Measurements from ENCODE around the gene RIC3. TPM values are rescaled to one million over a fixed set of nuclear protein-coding genes. Genes with fewer than 3 reads are reported as not detected.
A peak's percentile ranks its signal among the peaks of the same experiment; 100 is the strongest.
"Not testable (repeated sequence)": the region's sequence is repeated elsewhere in the genome, so short reads cannot be mapped to it uniquely, and the experiment has no call there.

Gene RIC3
- total RNA-seq, 4 donors from 2014 or later: 11.8 to 28.2 (median 18.9) TPM

DNA sequence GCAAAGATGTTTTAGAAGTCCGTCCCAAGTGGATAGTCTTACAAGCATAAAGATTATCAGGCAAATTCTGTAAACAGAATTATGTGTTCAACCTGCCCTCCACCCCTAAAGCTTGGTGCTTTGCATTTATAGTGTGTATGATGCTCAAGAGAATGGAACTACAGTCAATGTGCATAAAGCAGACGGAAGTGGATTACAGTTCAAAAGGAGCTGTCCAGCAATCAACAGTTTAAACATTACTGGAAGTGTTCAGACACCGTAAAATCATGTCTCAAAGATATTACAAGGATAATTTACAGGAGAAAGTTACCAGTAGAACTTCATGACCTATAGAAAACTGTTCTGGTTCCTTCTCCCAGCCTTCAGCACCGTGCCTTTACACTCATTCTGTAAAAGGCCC lies 1.0 kb downstream of the RIC3 start:
- H3K27me3 ChIP-seq: peaks cover 0 to 36% of the 10 kb centered on the region in 2 donors
- no peaks in the 10 kb centered on the region for H3K36me3 ChIP-seq
- DNase-seq (ENCODE audit: low spot score in 2 of 2): no peak
- H3K27ac ChIP-seq: no peak overlapping the region
- H3K4me1 ChIP-seq: peaks cover 0 to 20% (median 0%) of the 10 kb centered on the region in 4 donors
- WGBS, 2 donors: 43 to 47% methylated on average over 4 of the region's 4 CpGs
- peak overlapping the region in 2 of 4 donors; percentile 49 to 56 for H3K4me3 ChIP-seq
- H3K9me3 ChIP-seq: no peaks in the 10 kb centered on the region
- TF ChIP-seq, protein P1, sequence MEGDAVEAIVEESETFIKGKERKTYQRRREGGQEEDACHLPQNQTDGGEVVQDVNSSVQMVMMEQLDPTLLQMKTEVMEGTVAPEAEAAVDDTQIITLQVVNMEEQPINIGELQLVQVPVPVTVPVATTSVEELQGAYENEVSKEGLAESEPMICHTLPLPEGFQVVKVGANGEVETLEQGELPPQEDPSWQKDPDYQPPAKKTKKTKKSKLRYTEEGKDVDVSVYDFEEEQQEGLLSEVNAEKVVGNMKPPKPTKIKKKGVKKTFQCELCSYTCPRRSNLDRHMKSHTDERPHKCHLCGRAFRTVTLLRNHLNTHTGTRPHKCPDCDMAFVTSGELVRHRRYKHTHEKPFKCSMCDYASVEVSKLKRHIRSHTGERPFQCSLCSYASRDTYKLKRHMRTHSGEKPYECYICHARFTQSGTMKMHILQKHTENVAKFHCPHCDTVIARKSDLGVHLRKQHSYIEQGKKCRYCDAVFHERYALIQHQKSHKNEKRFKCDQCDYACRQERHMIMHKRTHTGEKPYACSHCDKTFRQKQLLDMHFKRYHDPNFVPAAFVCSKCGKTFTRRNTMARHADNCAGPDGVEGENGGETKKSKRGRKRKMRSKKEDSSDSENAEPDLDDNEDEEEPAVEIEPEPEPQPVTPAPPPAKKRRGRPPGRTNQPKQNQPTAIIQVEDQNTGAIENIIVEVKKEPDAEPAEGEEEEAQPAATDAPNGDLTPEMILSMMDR (IDR thresholded peaks at IDR 0.05): no peak
- no peak for TF ChIP-seq POLR2A (IDR thresholded peaks at IDR 0.05)

DNA sequence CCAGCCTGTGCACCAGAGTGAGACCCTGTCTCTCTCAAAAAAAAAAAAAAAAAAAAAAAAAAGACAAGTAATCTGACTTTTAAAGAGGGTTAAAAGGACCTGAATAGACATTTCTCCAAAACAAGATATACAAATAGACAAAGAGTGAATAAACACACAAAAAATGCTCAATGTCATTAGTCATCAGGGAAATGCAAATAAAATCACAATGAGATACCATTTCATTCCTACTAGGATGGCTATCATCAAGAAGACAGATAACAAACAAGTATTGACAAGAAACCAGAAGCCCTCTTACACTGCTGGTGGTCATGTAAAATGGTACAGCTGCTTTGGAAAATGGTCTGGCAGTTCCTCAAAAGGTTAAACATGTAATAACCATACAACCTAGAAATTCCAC lies 4.1 kb downstream of the RIC3 start:
- no peak for DNase-seq (ENCODE audit: low spot score in 2 of 2)
- no peaks in the 10 kb centered on the region for H3K9me3 ChIP-seq
- TF ChIP-seq, protein P1 (IDR thresholded peaks at IDR 0.05): no peak
- H3K4me3 ChIP-seq: no peak overlapping the region
- H3K36me3 ChIP-seq: no peaks in the 10 kb centered on the region
- peaks cover 0 to 26% of the 10 kb centered on the region in 2 donors for H3K27me3 ChIP-seq
- H3K4me1 ChIP-seq: peaks cover 0 to 20% (median 0%) of the 10 kb centered on the region in 4 donors
- H3K27ac ChIP-seq: no peak overlapping the region

DNA sequence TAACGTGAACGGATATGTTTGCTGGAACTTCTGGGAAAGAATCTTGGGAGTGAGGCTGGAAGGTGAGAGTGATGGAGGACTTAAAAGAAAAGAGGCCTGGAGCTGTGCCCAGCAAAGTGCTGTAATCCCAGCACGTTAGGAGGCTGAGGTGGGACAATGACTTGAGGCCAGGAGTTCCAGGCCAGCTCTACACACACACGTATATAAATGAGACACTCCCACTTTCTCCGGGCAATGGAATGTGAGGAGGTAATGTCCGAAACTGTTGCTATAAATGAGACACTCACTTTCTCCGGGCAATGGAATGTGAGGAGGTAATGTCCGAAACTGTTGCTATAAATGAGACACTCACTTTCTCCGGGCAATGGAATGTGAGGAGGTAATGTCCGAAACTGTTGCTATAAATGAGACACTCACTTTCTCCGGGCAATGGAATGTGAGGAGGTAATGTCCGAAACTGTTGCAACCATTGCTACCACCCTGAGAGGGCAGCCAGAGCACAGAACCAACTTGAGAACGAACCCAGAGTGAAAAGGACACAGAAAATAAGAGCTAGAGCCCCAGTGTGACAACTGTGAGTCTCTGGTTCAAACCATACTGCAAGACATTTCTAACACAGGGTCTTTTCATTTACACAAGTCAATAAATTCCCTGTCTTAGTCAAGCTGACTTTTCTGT lies 7.1 kb downstream of the RIC3 start:
- not testable (repeated sequence) for H3K4me3 ChIP-seq; H3K27ac ChIP-seq; H3K36me3 ChIP-seq; H3K4me1 ChIP-seq; H3K9me3 ChIP-seq; H3K27me3 ChIP-seq; DNase-seq (ENCODE audit: low spot score in 2 of 2)
- 65 to 73% methylated on average over 13 of the region's 13 CpGs for WGBS, 2 donors

DNA sequence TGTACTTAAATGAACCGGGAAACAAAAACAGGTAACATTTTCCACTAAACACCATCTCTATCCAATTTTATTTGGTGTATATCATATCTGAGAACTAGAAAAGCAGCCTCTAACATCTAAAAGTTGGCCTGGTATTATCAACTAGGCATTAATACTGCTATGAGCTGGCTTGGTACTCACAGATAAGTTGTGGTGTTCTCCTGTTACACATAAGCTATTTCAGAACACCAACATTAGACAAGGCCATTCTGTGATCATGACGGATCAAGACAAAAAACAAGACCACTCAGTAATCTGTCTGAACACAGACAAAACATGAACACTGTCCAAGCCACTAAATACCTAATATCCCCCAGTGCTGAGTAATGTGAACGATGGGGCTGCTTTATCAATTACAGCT lies 11.9 kb downstream of the RIC3 start:
- DNase-seq (ENCODE audit: low spot score in 2 of 2): no peak
- no peaks in the 10 kb centered on the region for H3K27me3 ChIP-seq
- 71 to 72% methylated on average over 3 of the region's 3 CpGs for WGBS, 2 donors

DNA sequence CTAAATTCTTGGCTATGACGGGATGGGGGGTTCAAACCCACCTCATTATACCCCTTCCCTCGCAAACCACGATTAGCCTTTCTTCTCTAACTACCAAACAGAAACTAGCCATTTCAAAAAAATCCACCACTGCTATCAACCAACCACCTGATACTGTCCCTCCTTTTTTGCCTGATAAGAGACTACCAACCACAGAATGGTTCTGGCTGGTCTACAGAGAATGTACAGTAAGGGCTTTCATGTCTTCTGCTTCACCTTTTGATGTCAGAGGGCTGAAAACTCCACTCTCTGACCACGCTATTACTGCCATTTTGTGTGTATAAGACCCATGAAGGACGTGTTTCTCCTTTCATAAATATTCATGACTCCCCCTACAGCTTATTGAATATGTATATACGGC lies 19.1 kb downstream of the RIC3 start:
- Histone ChIP-seq H3K27ac (no peak overlapping the region), H3K27me3 (no peaks in the 10 kb centered on the region), H3K4me1 (no peaks in the 10 kb centered on the region), H3K9me3 (no peaks in the 10 kb centered on the region), H3K36me3 (no peaks in the 10 kb centered on the region), H3K4me3 (no peak overlapping the region)
- 82 to 88% methylated on average over 6 of the region's 6 CpGs for WGBS, 2 donors
- TF ChIP-seq EP300 (IDR thresholded peaks at IDR 0.05) (no peak), POLR2A (IDR thresholded peaks at IDR 0.05) (no peak)
- TF ChIP-seq, protein P1 (IDR thresholded peaks at IDR 0.05): no peak
- DNase-seq (ENCODE audit: low spot score in 2 of 2): no peak

More for the DNA sequence above, 11.9 kb downstream of the RIC3 start:
- Histone ChIP-seq H3K36me3 (no peaks in the 10 kb centered on the region), H3K27ac (no peak overlapping the region), H3K4me3 (no peak overlapping the region), H3K4me1 (no peaks in the 10 kb centered on the region), H3K9me3 (no peaks in the 10 kb centered on the region)
- TF ChIP-seq, protein P1 (IDR thresholded peaks at IDR 0.05): no peak

DNA sequence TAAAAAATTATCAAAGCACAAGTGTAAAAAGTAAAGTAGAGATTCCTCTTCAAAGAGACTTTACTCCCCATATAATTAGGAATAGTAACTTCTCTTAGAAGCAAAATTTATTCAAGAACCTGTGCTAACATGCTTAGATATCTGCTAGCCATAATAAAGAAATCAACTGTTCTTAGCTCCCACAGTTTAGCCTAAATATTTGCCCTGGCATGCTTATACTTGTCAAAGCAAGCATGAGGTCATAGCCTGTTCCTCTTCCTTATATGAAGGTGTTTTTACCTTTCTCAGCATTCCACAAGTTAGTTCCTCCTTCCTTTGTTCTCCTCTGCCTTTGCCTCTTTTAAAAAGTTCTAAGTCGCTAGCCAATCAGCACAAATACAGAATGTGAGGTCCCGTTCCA lies 30.3 kb downstream of the RIC3 start:
- WGBS, 2 donors: 85 to 86% methylated on average over 2 of the region's 2 CpGs

More for the DNA sequence above, 30.3 kb downstream of the RIC3 start:
- Histone ChIP-seq H3K4me1 (no peaks in the 10 kb centered on the region), H3K9me3 (peaks cover 0 to 2% (median 0%) of the 10 kb centered on the region in 4 donors), H3K27me3 (no peaks in the 10 kb centered on the region), H3K36me3 (peaks cover 0 to 25% (median 0%) of the 10 kb centered on the region in 3 donors), H3K4me3 (no peak overlapping the region), H3K27ac (no peak overlapping the region)
- TF ChIP-seq EP300 (IDR thresholded peaks at IDR 0.05) (no peak), POLR2A (IDR thresholded peaks at IDR 0.05) (no peak)
- TF ChIP-seq, protein P1 (IDR thresholded peaks at IDR 0.05): no peak
- DNase-seq (ENCODE audit: low spot score in 2 of 2): no peak

Data from tibial nerve (tissue), 4 donors.